AG10803 (cell line): ENCODE measurements around the gene PKIG.

ENCODE experiments used
- DNase-seq: peaks from one replicate; pipeline ENCODE4 v3.0.0; 2010; ENCODE audit warnings: low read depth
- H3K4me3 ChIP-seq: 2 replicates; pipeline ENCODE4 v1.5.1; 2011; ENCODE audit warnings: mild to moderate bottlenecking, low read length, control low read depth
- TF ChIP-seq, protein P1 (sequence below): conservative IDR thresholded peaks from 2 replicates; pipeline ENCODE4 v1.5.1; 2011; ENCODE audit warnings: mild to moderate bottlenecking, low read length, control low read depth, inconsistent platforms

The PKIG gene

GRCh38 chr20:44630297-44630696, 47.9 kb downstream of the PKIG start:
- no peak overlapping the region for H3K4me3 ChIP-seq
- DNase-seq: no peak
- TF ChIP-seq, protein P1, sequence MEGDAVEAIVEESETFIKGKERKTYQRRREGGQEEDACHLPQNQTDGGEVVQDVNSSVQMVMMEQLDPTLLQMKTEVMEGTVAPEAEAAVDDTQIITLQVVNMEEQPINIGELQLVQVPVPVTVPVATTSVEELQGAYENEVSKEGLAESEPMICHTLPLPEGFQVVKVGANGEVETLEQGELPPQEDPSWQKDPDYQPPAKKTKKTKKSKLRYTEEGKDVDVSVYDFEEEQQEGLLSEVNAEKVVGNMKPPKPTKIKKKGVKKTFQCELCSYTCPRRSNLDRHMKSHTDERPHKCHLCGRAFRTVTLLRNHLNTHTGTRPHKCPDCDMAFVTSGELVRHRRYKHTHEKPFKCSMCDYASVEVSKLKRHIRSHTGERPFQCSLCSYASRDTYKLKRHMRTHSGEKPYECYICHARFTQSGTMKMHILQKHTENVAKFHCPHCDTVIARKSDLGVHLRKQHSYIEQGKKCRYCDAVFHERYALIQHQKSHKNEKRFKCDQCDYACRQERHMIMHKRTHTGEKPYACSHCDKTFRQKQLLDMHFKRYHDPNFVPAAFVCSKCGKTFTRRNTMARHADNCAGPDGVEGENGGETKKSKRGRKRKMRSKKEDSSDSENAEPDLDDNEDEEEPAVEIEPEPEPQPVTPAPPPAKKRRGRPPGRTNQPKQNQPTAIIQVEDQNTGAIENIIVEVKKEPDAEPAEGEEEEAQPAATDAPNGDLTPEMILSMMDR: no peak

DNA sequence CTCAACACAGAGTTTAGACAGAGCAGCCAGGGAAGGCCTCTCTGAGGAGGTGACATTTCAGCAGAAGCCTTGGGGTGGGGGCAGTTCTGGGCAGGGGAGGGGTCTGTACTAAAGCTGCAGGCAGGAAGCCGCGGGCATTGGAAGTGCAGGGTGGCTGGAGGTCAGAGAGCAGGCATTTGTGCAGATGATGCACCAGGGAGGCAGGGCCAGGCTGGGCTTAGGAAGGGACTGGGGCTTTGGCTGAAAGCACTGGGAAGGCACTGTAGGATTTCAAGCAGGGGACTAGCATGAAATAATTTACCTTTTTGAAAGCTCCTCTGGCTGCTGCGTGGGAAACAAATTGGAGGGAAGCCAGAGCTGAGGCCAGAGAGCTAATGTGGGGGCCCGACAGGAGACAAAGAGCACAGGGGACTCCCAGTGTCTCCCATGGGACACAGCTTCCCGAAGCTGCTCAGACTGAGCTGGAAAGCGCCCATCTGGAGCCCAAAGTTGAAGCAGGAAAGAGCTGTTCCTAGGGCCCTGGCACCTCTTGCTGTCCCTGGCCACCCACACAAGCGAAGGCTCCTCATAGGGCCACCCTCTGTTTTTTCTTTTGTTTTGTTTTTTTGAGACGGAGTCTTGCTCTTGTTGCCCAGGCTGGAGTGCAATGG, 49.8 kb downstream of the PKIG start:
- TF ChIP-seq, protein P1: no peak
- DNase-seq: no peak
- H3K4me3 ChIP-seq: no peak overlapping the region

- DNase-seq: no peak
- no peak overlapping the region for H3K4me3 ChIP-seq
- TF ChIP-seq, protein P1: no peak
Measured at GRCh38 chr20:44633187-44633810, 50.9 kb downstream of the PKIG start.

GRCh38 chr20:44633872-44634600, 51.7 kb downstream of the PKIG start:
- TF ChIP-seq, protein P1: no peak
- DNase-seq: no peak
- H3K4me3 ChIP-seq: no peak overlapping the region

GRCh38 chr20:44635877-44636276, 53.5 kb downstream of the PKIG start:
- TF ChIP-seq, protein P1: no peak
- no peak overlapping the region for H3K4me3 ChIP-seq
- DNase-seq: no peak

GRCh38 chr20:44637042-44637441, 54.7 kb downstream of the PKIG start:
- no peak overlapping the region for H3K4me3 ChIP-seq
- TF ChIP-seq, protein P1: no peak
- DNase-seq: no peak
